Stimulated activated CD4-positive, alpha-beta T cell treated with anti-CD3 and anti-CD28 coated beads, Interleukin-15, amount 100 ng/mL, for 24 hours (primary cell): ENCODE results near the gene ABCB4.
"Not testable (repeated sequence)": the region's sequence is repeated elsewhere in the genome, so short reads cannot be mapped to it uniquely, and the experiment has no call there.

ENCODE experiments used
- DNase-seq: peaks from one replicate; pipeline ENCODE4 v3.0.0-alpha.2; 2020

The ABCB4 gene

DNA sequence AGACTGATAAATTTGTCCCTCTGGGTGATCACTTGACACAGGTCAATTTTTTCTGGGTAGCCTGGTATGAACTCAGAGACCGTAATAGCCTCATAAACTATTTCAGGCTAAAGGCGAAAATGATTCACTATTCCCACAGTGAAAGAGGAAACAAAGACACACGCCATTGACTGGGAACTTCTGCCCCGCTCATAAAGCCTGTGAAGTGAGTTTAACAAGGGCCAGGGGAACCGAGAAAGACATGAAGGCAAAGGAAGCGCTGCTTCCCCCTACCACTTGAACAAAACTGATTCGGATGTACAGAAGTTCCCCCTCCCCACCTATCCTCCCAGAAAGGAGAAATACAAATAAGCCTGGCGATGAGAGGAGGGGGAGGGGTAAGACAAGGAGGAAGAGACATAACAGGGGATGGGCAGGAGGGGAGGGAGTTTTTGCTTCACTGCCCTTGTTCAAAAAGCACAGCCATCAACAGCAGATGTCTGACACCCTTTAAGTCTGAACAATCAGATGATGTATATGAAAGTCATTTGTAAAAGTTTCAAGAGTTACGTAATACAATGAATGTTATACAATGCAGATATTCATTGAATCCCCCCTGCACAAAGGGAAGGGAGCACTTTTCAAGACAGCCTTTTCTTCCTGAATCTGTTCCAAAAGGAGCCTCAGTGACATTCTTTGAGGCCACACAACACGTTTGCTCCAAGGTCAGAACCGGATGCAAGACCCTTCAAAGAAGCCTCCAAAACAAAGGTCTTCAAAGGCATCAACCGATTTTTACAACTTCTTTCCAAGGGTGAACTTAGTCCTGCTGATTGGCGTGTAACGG, 734 bp downstream of the ABCB4 start:
- DNase-seq = no peak

DNA sequence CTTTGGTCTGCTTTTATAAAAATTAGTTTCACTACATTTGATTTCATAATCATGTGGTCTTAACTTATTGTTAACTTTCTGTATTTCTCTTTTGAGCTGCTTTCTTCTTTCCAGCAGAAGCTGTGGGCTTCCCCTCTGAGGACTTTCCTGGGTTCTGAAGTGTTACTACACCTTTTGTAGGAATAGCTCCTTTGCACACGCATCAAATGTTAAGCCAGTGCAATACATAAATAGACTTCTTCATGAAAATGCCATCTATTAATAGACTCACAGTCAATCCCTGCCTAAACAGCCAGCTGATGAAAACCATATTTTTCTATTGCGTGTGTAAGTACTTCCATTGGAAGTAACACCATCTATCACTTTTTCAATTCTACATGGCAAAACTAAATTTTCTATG, 1.5 kb downstream of the ABCB4 start:
- no peak for DNase-seq

DNA sequence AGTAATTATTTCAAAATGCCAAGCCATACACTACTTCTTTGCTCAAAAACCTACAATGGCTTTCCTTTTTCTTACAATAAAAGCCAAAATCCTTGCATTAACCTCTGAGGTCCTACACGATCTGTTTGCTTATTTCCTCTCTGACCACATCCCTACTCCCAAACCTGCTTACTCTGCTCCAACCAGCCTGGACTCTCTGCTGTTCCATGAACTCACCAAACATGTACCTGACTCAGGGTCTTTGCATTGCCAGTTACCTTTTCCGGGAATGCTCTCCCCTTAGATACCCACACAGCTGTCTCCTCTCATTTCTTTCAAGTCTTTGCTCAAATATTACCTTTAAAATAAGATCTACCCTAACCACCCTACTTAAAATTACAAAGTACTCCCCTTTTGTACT, 2.3 kb downstream of the ABCB4 start:
- no peak for DNase-seq

DNA sequence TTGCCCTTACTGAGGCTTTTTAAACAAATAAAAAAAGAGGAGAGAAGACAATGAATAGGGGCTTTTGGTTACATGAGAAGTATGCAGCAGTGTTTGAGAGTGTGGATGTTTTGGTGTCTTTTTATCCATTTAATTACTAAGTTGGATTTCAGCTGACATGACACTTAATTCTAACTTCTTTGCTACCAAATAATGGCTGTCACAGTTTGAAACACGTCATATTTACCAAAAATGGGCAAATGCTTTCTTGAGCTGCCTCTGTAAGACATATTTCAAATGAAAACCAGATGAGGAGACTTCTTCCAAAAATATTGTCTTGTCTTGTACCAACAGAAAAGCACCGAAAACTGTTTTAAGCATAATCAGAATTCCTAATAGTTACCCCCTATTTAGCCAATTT, 4.0 kb downstream of the ABCB4 start:
- no peak for DNase-seq

DNA sequence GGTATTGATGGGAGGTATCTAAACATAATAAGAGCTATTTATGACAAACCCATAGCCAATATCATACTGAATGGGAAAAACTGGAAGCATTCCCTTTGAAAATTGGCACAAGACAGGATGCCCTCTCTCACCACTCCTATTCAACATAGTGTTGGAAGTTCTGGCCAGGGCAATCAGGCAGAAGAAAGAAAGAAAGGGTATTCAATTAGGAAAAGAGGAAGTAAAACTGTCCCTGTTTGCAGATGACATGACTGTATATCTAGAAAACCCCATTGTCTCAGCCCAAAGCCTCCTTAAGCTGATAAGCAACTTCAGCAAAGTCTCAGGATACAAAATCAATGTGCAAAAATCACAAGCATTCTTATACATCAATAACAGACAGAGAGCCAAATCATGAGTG, 6.3 kb downstream of the ABCB4 start:
- DNase-seq = not testable (repeated sequence)

DNA sequence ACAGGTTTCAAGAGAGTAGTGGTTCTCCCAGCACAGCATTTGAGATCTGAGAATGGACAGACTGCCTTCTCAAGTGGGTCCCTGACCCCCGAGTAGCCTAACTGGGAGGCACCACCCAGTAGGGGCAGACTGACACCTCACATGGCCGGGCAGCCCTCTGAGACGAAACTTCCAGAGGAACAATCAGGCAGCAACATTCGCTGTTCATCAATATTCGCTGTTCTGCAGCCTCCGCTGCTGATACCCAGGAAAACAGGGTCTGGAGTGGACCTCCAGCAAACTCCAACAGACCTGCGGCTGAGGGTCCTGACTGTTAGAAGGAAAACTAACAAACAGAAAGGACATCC, 10.0 kb downstream of the ABCB4 start:
- DNase-seq = not testable (repeated sequence)

DNA sequence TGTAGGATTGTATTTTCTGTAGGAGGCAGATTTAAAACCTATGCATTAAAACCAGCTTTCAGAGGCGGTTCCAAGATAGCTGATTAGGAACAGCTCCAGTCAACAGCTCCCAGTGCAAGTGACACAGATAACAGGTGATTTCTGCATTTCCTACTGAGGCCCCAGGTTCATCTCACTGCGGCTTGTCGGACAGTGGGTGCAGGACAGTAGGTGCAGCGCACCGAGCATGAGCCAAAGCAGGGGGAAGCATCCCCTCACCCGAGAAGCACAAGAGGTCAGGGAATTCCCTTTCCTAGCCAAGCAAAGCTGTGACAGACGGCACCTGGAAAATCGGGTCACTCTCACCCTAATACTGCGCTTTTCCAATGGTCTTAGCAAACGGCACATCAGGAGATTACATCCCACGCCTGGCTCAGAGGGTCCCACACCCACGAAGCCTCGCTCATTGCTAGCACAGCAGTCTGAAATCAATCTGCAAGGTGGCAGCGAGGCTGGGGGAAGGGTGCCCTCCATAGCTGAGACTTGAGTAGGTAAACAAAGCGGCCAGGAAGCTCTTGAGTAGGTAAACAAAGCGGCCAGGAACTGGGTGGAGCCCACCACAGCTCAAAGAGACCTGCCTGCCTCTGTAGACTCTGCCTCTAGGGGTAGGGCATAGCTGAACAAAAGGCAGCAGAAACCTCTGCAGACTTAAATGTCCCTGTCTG, 10.5 kb downstream of the ABCB4 start:
- DNase-seq = not testable (repeated sequence)

DNA sequence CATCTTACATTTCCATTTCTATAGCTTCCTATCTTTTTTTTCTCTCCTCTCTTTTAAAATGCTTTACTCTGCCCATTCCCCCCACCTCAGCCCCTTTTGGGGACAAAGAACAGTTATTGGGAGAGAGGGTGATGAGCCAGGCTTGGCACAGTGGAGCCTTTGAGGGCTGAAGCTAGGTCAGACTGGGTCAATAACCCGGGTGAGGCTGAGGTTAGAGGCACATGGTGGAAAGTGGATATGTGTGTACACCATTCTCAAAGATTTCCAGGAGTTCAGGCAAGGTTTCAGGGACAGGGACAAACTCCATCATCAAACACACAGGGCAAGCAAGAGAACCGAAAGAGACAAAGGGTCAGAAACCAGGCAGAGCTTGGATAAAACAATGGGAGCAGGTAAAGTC, 11.5 kb downstream of the ABCB4 start:
- no peak for DNase-seq

DNA sequence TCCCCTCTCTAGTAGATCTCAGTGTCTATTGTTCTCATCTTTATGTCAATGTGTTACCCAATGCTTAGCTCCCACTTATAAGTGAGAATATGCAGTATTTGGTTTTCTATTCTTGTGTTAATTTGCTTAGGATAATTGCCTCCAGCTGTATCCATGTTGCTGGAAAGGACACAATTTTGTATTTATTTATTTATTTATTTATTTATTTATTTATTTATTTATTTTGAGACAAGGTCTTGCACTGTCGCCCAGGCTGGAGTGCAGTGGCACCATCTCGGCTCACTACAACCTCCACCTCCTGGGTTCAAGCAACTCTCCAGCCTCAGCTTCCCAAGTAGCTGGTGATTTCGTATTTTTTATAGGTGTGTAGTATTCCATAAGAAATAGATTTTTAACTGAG, 15.0 kb downstream of the ABCB4 start:
- DNase-seq = not testable (repeated sequence)

DNA sequence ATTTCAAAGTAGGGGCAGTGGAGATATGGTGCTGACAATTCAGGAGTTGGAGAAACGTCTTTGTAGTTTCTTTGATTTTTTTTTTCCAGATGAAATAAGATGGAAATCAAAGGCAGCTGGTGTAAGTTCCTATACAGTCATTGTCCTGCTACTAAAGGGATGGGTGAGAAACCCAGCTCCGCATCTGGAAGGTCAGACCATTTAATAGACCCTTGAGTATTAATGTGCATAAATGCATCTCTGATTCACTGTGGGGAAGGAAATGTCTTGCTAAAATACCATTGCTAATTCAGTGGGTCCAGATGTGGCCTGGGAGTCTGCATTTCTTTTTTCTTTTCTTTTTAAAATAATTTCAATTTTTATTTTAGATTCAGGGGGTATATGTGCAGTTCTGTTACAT, 15.5 kb downstream of the ABCB4 start:
- DNase-seq = no peak

DNA sequence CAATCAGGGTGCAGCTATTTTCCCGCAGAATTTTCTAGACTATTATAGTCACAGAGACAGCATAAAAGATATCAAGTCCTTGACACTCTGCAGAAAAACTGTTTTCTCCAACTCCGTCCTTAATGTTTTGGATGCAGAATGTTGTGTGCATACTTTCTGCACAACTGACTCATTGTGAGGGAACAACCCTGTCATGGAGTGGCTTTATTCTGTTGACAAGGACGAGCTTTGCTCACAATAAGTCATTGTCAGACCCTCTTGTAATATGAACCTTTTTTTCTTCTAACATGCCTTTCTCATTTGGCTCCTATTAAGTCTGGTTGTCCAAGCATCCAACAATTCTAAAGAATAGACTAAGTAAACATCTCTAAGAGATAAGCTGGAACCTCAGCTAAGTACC, 17.3 kb downstream of the ABCB4 start:
- no peak for DNase-seq

DNA sequence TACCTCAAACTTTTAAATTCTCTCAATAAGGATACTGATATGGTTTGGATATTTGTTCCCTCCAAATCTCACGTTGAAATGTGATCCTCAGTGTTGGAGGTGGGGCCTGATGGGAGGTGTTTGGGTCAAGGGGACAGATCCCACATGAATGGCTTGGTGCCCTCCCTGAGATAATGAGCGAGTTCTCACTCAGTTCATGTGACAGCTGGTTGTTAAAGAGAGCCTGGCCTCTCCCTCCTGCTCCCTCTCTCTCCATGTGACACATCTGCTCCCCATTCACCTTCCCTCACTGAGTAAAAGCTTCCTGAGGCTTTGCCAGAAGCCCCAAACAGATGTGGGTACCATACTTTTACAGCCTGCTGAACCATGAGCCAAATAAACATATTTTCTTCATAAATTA, 19.2 kb downstream of the ABCB4 start:
- no peak for DNase-seq

DNA sequence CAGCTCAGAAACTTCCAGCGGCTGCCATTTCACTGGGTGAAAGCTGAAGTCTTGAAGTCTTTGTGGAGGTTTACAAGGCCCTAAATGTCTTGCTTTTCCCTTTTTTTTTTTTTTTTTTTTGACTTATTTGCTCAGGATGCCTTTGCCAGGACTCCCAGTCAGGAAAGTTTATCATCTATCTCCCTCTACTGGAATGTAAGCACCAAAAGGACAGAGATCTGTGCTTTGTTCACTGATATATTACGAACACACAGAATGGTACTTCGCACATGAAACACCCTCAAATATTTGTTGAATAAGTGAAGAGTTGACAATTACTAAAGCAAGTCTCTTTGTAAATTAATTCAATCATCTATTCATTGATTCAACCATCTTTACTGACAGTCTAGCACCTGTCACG, 23.2 kb downstream of the ABCB4 start:
- DNase-seq = no peak

DNA sequence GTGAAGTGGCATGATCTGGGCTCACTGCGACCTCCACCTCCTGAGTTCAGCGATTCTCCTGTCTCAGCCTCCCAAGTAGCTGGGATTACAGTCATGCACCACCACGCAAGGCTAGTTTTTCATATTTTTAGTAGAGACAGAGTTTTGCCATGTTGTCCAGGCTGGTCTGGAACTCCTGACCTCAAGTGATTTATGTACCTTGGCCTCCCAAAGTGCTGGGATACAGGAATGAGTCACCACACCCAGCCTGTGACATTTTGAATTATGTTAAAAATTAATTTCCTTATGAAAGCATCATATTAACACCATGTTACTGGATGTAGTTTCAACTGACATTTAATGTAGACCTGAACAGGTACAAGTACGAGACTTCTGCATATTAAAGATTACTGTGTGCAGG, 24.3 kb downstream of the ABCB4 start:
- DNase-seq = no peak

DNA sequence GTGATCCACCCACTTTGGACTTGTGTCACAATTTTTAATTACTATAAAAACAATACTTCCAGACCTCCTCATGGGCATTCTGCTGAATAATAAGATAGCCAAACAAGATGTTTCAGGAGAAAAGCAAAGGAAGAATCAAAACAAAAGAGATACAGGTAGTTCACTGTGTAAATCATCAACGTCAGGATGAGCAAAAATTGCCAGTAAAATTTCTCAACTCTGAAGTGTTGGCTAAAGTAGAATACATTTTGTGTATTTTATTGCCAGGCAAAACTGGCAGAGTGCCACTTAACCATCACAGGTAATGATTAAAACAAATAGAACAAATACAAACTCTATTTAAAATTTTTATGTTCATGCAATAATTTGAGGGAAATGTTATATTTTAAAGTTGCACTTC, 24.8 kb downstream of the ABCB4 start:
- DNase-seq = no peak

DNA sequence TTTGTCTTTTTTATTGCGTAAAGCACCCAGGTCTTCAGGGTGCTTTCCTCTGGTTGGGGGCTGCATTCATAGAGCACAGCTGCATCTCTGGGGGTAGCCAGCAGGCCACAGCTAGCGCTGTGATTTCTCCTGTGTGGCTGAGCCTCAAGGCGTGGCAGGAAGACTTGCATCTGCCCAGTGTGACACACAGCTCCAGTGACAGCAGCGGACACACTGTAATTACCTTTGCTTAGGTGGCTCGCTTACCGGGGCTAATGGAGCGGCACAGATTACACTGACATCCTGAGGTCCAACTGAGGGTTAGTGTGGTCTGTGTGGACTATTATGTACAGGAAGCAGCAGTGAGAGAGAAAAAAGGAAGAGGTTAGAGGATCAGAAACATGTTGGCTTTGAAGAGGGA, 27.1 kb downstream of the ABCB4 start:
- no peak for DNase-seq

DNA sequence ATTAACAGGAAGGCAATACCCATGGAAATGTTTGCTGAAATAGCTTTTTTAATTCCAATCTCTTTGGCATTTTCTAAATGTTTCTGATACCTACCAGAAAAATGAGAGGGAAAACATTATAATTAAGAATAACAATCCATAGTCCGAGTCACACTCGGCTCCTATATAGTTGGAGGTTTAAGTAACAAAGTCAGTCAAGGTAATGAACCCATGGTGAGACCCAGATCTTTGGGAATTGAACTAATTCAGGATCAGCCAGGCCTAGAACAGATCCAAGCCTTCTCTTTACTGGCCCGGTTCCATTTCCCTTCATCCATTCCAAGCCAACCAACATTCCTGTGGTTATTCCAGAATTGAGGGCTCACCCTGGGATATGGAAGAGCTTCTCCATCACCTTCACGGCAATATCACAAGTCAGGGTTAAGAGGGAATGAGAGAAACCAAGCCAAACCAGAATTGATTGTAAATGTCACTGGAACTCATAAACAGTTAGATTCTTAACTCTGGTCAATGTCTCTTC, 28.3 kb downstream of the ABCB4 start:
- DNase-seq = no peak

DNA sequence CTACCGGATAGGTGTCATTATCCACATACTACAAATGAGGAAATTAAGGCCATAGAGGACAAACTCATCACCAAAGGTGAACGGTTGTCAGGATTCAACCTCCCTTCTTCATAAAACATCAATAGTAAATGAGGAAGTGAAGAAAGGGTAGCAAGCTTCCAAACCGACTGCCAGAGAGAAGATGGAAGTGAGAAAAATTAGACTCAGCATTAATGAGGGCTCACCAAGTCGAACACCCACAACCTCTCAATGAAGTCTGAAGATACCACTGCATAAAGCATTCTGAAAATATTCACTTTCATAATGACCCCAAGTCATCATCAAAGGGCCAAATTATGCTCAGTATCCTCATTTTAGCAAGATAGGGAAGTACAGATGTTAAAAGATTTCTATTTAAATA, 29.6 kb downstream of the ABCB4 start:
- DNase-seq = no peak

DNA sequence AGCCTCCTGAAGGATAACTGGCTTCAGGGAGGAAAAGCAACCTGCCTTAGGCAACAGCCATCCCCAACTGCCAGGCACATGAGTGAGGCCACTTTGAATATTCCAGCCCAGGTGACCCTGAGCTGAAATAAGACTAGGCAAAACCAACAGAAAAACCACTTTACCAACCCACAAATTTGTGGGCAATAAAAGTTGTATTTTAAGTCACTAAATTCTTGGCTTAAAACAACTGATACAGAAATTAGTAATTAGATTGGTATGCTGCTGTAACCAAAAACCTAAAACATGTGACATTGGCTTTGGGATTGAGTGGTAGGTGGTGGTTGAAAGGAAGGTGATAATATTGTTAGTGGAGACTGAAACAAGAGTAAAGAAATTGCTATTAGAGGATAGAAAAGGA, 39.9 kb downstream of the ABCB4 start:
- no peak for DNase-seq

DNA sequence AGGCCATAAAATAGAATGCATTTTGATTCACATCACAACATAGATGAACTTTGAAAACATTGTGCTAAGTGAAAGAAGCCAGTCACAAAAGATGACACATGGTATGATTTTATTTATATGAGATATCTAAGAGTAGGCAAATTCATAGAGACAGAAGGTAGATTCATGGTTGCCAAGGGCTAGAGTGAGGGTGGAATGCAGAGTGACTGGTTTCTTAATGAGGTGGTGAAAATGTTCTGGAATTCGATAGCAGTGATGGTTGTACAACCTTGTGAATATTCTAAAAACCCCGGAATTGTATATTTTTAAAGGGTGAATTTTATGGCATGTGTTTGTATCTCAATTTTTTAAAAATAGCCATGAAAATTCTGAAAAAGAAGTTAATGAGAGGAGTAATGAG, 42.9 kb downstream of the ABCB4 start:
- DNase-seq = no peak

DNA sequence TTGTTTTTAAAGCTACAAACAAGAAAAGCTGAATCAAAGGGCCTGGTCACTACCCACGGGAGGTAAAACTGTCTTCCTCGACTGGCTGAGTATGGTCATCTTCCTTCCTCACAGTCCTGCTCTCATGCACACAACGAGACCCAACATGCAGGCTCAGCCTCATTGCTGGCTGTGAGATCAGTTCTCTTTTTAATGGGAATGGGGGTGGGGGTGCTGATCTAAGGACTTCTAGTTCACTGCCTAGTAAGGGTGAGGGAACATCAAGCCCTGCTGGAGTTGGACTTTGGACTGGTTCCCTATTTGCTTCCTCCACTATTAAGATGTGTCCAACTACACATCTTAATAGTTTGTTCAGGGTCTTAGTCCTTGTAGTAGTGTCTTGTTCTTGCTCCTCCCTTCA, 48.2 kb downstream of the ABCB4 start:
- DNase-seq = no peak

DNA sequence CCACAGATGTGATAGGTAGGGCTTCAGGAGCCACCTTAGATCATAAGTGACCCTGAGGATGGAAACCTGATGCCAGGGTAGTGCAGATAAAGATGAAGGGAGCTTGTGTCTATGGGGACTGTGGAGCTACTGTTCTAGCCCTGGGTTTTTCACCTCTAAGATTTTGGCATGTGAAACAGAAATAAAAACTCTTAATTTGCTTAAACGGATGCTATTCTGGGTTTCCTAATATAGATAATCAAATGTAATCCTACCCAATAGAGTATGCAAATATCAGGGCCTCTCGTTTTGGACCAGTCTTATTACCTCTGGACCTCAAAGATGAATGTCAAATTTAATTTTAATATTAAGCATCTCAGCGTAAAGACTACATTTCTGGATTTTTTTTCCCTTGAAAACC, 49.3 kb downstream of the ABCB4 start:
- DNase-seq = no peak

DNA sequence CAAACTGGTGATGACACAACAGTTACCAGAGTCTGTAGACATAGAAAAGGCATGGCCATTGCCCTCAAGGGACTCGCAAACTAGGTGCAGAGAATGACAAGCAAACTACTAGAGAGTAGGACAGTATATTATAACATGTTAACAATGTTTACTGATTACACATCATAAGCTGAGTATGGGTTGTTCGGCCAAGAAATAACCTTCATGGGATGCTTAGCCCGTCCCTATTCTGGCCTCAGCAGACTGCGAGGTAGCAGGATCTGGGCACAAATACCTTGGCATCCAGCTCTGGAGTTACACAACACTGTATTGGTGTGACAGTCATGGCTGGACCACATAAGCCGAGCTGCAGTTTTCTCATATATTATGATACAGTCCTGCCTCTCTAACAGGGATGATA, 51.4 kb downstream of the ABCB4 start:
- DNase-seq = no peak

DNA sequence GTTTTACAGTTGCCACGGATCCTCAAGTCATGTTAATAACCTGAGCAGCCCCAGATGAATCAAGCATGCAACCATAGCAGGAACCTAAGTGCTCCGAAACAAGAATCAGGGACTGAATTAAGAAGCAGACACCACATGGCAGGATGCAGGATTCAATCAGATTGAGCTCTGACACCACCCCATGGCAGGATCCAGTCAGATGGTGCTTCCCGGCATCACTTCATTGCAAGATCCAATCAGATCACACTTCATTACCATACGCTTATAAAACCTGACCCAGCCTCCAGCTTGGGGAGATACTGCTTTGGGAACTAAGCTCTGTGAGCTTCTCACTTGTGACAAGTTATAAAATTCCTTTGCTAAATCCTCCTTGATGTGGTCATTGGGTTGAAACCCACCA, 55.3 kb downstream of the ABCB4 start:
- DNase-seq = no peak
